Neural cell (in vitro differentiated cells): ENCODE data around the gene SOAT2. TPM values are rescaled to one million over a fixed set of nuclear protein-coding genes. Genes with fewer than 3 reads are reported as not detected.

Experiments
- H2AFZ ChIP-seq: fragments of 200-600, 300-800 bp; sonication (generic), shearing (Covaris generic); 2 replicates; pipeline ENCODE4 v1.6.0; 2014; ENCODE audit warnings: low read depth, mild to moderate bottlenecking, antibody characterized with exemption, low read length, moderate library complexity
- H3F3A ChIP-seq: fragments of 200-600 bp; shearing (Covaris generic); 2 replicates; pipeline ENCODE4 v1.6.1; 2016; ENCODE audit warnings: mild to moderate bottlenecking, moderate library complexity, mixed read lengths, antibody characterized with exemption, low read length; ENCODE audit not compliant: insufficient read depth, poor library complexity, severe bottlenecking
- H3K27ac ChIP-seq: fragments of 200-600, 300-800 bp; sonication (generic), shearing (Covaris generic); 2 replicates; pipeline ENCODE4 v1.5.1; 2014; ENCODE audit warnings: mild to moderate bottlenecking, low read length, moderate library complexity
- H3K27me3 ChIP-seq: fragments of 300-800, 200-600 bp; sonication (generic), shearing (Covaris generic); 2 replicates; pipeline ENCODE4 v1.6.0; 2014; ENCODE audit warnings: mild to moderate bottlenecking, low read depth, low read length, moderate library complexity; ENCODE audit not compliant: insufficient read depth
- H3K36me3 ChIP-seq: fragments of 300-800, 200-600 bp; sonication (generic), shearing (Covaris generic); 2 replicates; pipeline ENCODE4 v1.5.1; 2014; ENCODE audit warnings: mild to moderate bottlenecking, antibody characterized with exemption, low read length, moderate library complexity; ENCODE audit not compliant: insufficient read depth
- H3K4me2 ChIP-seq: fragments of 300-800, 200-600 bp; sonication (generic), shearing (Covaris generic); 2 replicates; pipeline ENCODE4 v1.6.0; 2014; ENCODE audit warnings: mild to moderate bottlenecking, low read length
- H3K4me3 ChIP-seq: fragments of 300-800, 200-600 bp; sonication (generic), shearing (Covaris generic); 2 replicates; pipeline ENCODE4 v1.5.1; 2014; ENCODE audit warnings: mild to moderate bottlenecking, low read length, moderate library complexity
- H3K79me2 ChIP-seq: fragments of 200-600 bp; shearing (Covaris generic); replicated peaks from 2 replicates; pipeline ENCODE4 v1.6.0; 2014; ENCODE audit warnings: mild to moderate bottlenecking, low read length, moderate library complexity; ENCODE audit not compliant: insufficient read depth
- H3K9ac ChIP-seq: fragments of 300-800, 200-600 bp; sonication (generic), shearing (Covaris generic); 2 replicates; pipeline ENCODE4 v1.6.1; 2016; ENCODE audit warnings: mild to moderate bottlenecking, low read length, mixed read lengths
- H3K9me2 ChIP-seq: fragments of 200-600 bp; shearing (Covaris generic); 2 replicates; pipeline ENCODE4 v1.6.1; 2016; ENCODE audit warnings: mild to moderate bottlenecking, low read length, mixed read lengths; ENCODE audit not compliant: insufficient read depth
- H3K9me3 ChIP-seq: fragments of 200-600, 300-800 bp; sonication (generic), shearing (Covaris generic); 2 replicates; pipeline ENCODE4 v1.6.1; 2016; ENCODE audit warnings: mild to moderate bottlenecking, mixed run types, low read length, moderate library complexity, mixed read lengths
- H4K20me1 ChIP-seq: fragments of 200-600 bp; shearing (Covaris generic); 2 replicates; pipeline ENCODE4 v1.6.1; 2016; ENCODE audit warnings: mild to moderate bottlenecking, mixed run types; ENCODE audit not compliant: insufficient read depth
- CTCF ChIP-seq: fragments of 450-650 bp; IDR thresholded peaks from 2 replicates; pipeline ENCODE4 v1.5.1; 2014; ENCODE audit warnings: antibody characterized with exemption, mild to moderate bottlenecking, moderate library complexity; ENCODE audit not compliant: poor library complexity, severe bottlenecking
- EP300 ChIP-seq: fragments of 450-650 bp; conservative IDR thresholded peaks from 2 replicates; pipeline ENCODE4 v1.6.1; 2014; ENCODE audit warnings: antibody characterized with exemption, mild to moderate bottlenecking, moderate library complexity; ENCODE audit not compliant: poor library complexity, severe bottlenecking
- EZH2 ChIP-seq: fragments of 200-600, 300-800 bp; shearing (Covaris generic), sonication (generic); IDR thresholded peaks from 2 replicates; pipeline ENCODE4 v1.6.1; 2014; ENCODE audit warnings: antibody characterized with exemption, low read length, borderline replicate concordance, mild to moderate bottlenecking; ENCODE audit not compliant: insufficient read depth, poor library complexity, severe bottlenecking
- MXI1 ChIP-seq: fragments of 450-650 bp; conservative IDR thresholded peaks from 2 replicates; pipeline ENCODE4 v1.6.1; 2014; ENCODE audit warnings: antibody characterized with exemption, mild to moderate bottlenecking; ENCODE audit not compliant: poor library complexity, severe bottlenecking
- POLR2AphosphoS5 ChIP-seq: IDR thresholded peaks from 2 replicates; pipeline ENCODE4 v1.6.1; 2012
- RAD21 ChIP-seq: fragments of 450-650 bp; conservative IDR thresholded peaks from 2 replicates; pipeline ENCODE4 v1.6.1; 2014; ENCODE audit warnings: antibody characterized with exemption, mild to moderate bottlenecking, moderate library complexity
- SMC3 ChIP-seq: fragments of 450-650 bp; conservative IDR thresholded peaks from 2 replicates; pipeline ENCODE4 v1.6.1; 2014; ENCODE audit warnings: antibody characterized with exemption, mild to moderate bottlenecking, moderate library complexity; ENCODE audit not compliant: poor library complexity
- TAF1 ChIP-seq: IDR thresholded peaks from 2 replicates; pipeline ENCODE4 v1.6.1; 2012; ENCODE audit warnings: low read depth
- polyA plus RNA-seq: library from polyadenylated mRNA; depleted of rRNA; stranded (reverse); fragments of >200 nt; gene quantifications from 2 replicates; pipeline ENCODE4 v1.2.3, GENCODE V29; 2014
- TF ChIP-seq, protein P1 (sequence below): IDR thresholded peaks from 2 replicates; pipeline ENCODE4 v1.6.1; 2012; ENCODE audit warnings: borderline replicate concordance

Gene SOAT2
- polyA plus RNA-seq, 1 donor from 2014 or later: not detected

GRCh38 chr12:53076461-53076860 lies 26.8 kb upstream of the SOAT2 start:
- Histone ChIP-seq H3K4me3 (no peak overlapping the region), H3K79me2 (peaks cover 12% of the 10 kb centered on the region), H3K9ac (no peak overlapping the region), H2AFZ (no peak overlapping the region), H3K4me2 (no peak overlapping the region), H3K36me3 (peaks cover 5% of the 10 kb centered on the region), H3K9me2 (no peaks in the 10 kb centered on the region), H3K27ac (no peak overlapping the region), H3K27me3 (no peaks in the 10 kb centered on the region), H3K9me3 (no peaks in the 10 kb centered on the region), H3F3A (peaks cover 4% of the 10 kb centered on the region), H4K20me1 (no peaks in the 10 kb centered on the region)
- TF ChIP-seq POLR2AphosphoS5 (no peak), EP300 (no peak), TAF1 (no peak), RAD21 (no peak), CTCF (no peak), MXI1 (no peak), SMC3 (no peak), EZH2 (no peak)
- TF ChIP-seq, protein P1, sequence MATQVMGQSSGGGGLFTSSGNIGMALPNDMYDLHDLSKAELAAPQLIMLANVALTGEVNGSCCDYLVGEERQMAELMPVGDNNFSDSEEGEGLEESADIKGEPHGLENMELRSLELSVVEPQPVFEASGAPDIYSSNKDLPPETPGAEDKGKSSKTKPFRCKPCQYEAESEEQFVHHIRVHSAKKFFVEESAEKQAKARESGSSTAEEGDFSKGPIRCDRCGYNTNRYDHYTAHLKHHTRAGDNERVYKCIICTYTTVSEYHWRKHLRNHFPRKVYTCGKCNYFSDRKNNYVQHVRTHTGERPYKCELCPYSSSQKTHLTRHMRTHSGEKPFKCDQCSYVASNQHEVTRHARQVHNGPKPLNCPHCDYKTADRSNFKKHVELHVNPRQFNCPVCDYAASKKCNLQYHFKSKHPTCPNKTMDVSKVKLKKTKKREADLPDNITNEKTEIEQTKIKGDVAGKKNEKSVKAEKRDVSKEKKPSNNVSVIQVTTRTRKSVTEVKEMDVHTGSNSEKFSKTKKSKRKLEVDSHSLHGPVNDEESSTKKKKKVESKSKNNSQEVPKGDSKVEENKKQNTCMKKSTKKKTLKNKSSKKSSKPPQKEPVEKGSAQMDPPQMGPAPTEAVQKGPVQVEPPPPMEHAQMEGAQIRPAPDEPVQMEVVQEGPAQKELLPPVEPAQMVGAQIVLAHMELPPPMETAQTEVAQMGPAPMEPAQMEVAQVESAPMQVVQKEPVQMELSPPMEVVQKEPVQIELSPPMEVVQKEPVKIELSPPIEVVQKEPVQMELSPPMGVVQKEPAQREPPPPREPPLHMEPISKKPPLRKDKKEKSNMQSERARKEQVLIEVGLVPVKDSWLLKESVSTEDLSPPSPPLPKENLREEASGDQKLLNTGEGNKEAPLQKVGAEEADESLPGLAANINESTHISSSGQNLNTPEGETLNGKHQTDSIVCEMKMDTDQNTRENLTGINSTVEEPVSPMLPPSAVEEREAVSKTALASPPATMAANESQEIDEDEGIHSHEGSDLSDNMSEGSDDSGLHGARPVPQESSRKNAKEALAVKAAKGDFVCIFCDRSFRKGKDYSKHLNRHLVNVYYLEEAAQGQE: no peak

DNA sequence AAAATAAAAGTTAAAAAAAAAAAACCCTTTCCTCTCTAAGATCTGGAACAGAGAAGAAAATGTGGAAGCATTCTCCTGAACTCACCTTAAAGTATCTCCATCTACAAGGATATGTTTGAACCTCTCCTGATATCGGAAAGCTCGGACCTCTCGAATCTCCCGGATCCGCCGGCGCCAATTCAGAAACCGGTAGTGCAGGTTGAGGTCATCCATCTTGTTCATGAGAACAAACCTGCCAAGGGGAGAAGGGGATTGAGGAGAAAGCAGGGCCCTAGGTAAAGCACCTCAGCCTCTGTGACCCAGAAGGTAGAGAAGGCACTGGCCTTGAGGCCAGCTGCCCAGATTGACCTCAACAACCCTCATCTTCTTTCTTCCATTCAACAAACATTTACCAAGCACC lies 26.3 kb upstream of the SOAT2 start:
- no peak overlapping the region for H3K9ac ChIP-seq

More for the DNA sequence above, 26.3 kb upstream of the SOAT2 start:
- no peak overlapping the region for H2AFZ ChIP-seq
- H3K79me2 ChIP-seq: peaks cover 12% of the 10 kb centered on the region
- no peak for TF ChIP-seq POLR2AphosphoS5
- no peak for TF ChIP-seq CTCF
- TF ChIP-seq, protein P1: no peak
- TF ChIP-seq SMC3: no peak
- H3K9me3 ChIP-seq: no peaks in the 10 kb centered on the region
- H3K9me2 ChIP-seq: no peaks in the 10 kb centered on the region
- no peak overlapping the region for H3K4me3 ChIP-seq
- H3F3A ChIP-seq: peaks cover 4% of the 10 kb centered on the region
- H4K20me1 ChIP-seq: no peaks in the 10 kb centered on the region
- no peaks in the 10 kb centered on the region for H3K27me3 ChIP-seq
- no peak overlapping the region for H3K4me2 ChIP-seq
- H3K27ac ChIP-seq: no peak overlapping the region
- H3K36me3 ChIP-seq: peaks cover 5% of the 10 kb centered on the region
